Left lung (tissue), 10 donors: ENCODE data around the gene HAAO. TPM values are rescaled to one million over a fixed set of nuclear protein-coding genes. Genes with fewer than 3 reads are reported as not detected.

Source experiments
- ATAC-seq: fragments of 200-7000 bp; cut with Tn5 transposase; one replicate; pipeline ENCODE4 v1.9.1; 2020; ENCODE audit warnings: moderate library complexity
- DNase-seq, 4 donors: peaks; one replicate each; pipeline ENCODE4 v3.0.0-alpha.2; 2013 to 2020
- H3K27ac ChIP-seq, 2 donors: fragments of 200-600 bp; sonication (generic) in 1 of 2; one replicate each; pipeline versions ENCODE4 v1.5.0 to v1.8.0; 2020 to 2021
- H3K27me3 ChIP-seq, 2 donors: fragments of 200-600 bp; sonication (generic) in 1 of 2; one replicate each; pipeline versions ENCODE4 v1.5.0 to v1.8.0; 2020 to 2021
- H3K36me3 ChIP-seq, 2 donors: fragments of 200-600 bp; sonication (generic) in 1 of 2; one replicate each; pipeline versions ENCODE4 v1.5.0 to v1.8.0; 2020 to 2021
- H3K4me1 ChIP-seq, 2 donors: fragments of 200-600 bp; one replicate each; pipeline ENCODE4 v1.8.0; 2021
- H3K4me3 ChIP-seq, 2 donors: fragments of 200-600 bp; sonication (generic) in 1 of 2; one replicate each; pipeline versions ENCODE4 v1.5.0 to v1.8.0; 2020 to 2021; ENCODE audit warnings: mild to moderate bottlenecking in 1 of 2
- H3K9me3 ChIP-seq, 2 donors: fragments of 200-600 bp; sonication (generic) in 1 of 2; one replicate each; pipeline versions ENCODE4 v1.5.0 to v1.8.0; 2020 to 2021
- intact Hi-C, 2 donors: fragments of 100-400 bp; cut with DNase I; formaldehyde crosslinking; loops; one replicate each; pipeline versions ENCODE4 v1.11.2 to v1.14.2; 2022
- polyA plus RNA-seq, 6 donors: library from polyadenylated mRNA; unstranded; fragments of 120-200 nt; gene quantifications; one replicate each; pipeline ENCODE4 v1.2.1, GENCODE V29; 2013; ENCODE audit not compliant: insufficient read length in 6 of 6
- total RNA-seq, 2 donors: library from RNA; stranded (reverse); fragmentation: NEBNext Ultra II Directional; extraction: Animal tissue kit (Norgen Biotek cat#: 25700); gene quantifications; one replicate each; pipeline ENCODE4 v1.2.1, GENCODE V29; 2021
- TF ChIP-seq, protein P1 (sequence below), 2 donors: fragments of 200-600 bp; sonication (generic) in 1 of 2; IDR thresholded peaks; one replicate each; pipeline versions ENCODE4 v1.5.0 to v1.8.0; 2021; ENCODE audit warnings: antibody characterized with exemption in 2 of 2
- donor health status: DM: no; HTN: yes; CAD: no.
- donor health status: DM: no; HTN: no; CAD: no.

HAAO gene
- total and polyA plus RNA-seq, 8 donors: 6.2 to 32.8 (median 28.3) TPM

DNA sequence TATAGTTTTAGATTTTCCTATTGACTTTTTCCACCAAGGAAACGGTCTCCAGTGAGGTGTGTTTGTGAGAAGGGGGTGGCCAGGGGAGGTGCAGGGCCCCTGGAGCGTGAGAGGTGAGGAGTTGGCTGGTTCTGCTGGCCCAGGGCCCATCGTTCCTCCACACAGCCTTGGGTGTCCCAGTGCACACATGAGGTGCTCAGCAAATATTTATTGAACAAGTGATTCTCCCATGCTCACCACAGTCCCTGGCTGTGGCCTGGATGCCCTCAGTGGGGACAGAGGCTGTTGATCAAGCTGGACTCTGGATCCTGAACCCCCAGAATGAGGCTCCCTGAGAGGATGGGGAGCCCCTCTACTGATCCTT lies 5.0 kb downstream of the HAAO start:
- TF ChIP-seq, protein P1, sequence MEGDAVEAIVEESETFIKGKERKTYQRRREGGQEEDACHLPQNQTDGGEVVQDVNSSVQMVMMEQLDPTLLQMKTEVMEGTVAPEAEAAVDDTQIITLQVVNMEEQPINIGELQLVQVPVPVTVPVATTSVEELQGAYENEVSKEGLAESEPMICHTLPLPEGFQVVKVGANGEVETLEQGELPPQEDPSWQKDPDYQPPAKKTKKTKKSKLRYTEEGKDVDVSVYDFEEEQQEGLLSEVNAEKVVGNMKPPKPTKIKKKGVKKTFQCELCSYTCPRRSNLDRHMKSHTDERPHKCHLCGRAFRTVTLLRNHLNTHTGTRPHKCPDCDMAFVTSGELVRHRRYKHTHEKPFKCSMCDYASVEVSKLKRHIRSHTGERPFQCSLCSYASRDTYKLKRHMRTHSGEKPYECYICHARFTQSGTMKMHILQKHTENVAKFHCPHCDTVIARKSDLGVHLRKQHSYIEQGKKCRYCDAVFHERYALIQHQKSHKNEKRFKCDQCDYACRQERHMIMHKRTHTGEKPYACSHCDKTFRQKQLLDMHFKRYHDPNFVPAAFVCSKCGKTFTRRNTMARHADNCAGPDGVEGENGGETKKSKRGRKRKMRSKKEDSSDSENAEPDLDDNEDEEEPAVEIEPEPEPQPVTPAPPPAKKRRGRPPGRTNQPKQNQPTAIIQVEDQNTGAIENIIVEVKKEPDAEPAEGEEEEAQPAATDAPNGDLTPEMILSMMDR (IDR thresholded peaks at IDR 0.05): no peak
- peaks cover 0 to 1% of the 10 kb centered on the region in 2 donors for H3K27me3 ChIP-seq
- intact Hi-C loops: no loop called here

DNA sequence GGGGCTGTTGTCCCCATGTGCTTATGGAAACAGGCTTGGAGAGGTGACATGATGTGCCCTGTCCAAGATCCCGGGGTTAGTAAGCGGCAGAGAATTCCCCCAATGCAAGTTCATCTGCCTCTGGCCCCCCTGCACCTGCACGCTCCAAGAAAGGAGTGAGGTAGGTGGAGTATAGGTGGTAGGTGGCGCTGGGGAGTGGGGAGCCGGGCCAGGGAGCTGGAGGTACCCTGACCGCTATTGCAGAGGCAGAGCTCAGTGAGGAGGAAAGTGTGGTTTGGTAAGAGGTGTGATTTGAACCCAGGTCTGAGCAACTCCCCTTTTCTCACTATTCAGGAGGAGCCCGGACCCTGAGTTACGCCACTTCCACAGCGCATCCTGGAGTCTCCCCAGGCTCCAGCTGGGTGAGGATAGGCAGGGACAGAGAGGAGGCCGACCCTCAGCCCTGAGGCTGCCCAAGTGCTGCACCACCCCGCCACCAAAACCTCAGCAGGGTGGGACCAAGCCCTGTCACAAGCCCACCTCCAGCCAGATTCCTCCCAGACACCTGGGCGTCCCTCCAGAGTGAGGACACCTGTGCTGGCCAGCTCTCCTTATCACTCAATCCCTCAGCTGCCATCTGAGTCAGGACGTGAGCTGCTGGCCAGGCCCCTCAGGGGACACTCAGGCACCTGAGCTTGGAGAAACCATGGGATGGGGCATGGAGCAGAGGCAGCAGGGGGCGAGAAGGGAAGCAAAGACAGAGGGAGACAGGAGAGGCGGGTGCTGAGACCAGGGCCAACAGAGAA lies 5.6 kb downstream of the HAAO start:
- no peak overlapping the region for H3K27ac ChIP-seq
- peaks cover 0 to 1% of the 10 kb centered on the region in 2 donors for H3K4me1 ChIP-seq
- no peaks in the 10 kb centered on the region for H3K9me3 ChIP-seq
- H3K4me3 ChIP-seq: no peak overlapping the region
- TF ChIP-seq, protein P1 (IDR thresholded peaks at IDR 0.05): no peak
- DNase-seq: no peak
- H3K27me3 ChIP-seq: no peaks in the 10 kb centered on the region
- no peak for ATAC-seq
- intact Hi-C loops: no loop called here
- H3K36me3 ChIP-seq: no peaks in the 10 kb centered on the region

More for the DNA sequence above, 5.0 kb downstream of the HAAO start:
- no peak for DNase-seq
- Histone ChIP-seq H3K27ac (no peak overlapping the region), H3K4me1 (peaks cover 0 to 4% of the 10 kb centered on the region in 2 donors), H3K9me3 (no peaks in the 10 kb centered on the region), H3K36me3 (no peaks in the 10 kb centered on the region), H3K4me3 (no peak overlapping the region)
- no peak for ATAC-seq

DNA sequence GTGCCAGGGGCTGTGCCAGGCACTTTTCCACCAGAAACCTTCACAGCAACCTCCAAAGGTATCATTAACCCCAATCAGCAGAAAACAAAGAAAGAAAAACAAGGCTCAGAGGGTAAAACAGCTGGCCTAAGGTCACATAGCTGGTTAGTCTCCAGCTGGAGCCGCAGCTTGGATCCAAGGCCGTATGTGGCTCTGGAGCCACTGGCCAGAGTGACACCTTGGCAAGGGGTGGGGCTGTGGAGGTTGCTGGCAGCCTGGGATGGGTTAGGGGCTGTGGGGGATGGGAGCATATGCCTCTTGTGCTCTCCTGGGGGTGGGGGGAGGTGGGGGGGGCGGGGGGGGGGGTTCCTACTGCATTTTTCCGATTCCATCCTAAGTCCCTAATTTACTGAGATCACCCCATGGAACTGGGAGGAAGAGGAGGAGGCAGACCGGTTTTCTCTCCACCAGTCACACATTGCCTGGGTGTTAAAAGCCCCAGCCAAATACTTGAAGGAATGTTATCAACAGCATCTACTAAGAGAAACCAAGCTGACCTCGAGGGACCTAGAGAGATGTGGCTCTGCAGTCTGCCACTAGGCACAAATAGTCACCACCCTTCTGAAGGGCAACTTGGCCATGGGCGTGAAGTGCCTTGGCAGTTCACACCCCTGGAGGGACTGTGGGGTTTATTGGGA lies 8.0 kb downstream of the HAAO start:
- H3K4me3 ChIP-seq: no peak overlapping the region
- TF ChIP-seq, protein P1 (IDR thresholded peaks at IDR 0.05): no peak
- no peaks in the 10 kb centered on the region for H3K27me3 ChIP-seq
- no peak overlapping the region for H3K27ac ChIP-seq
- H3K36me3 ChIP-seq: no peaks in the 10 kb centered on the region
- intact Hi-C loops: no loop called here
- H3K4me1 ChIP-seq: no peaks in the 10 kb centered on the region
- no peak for DNase-seq
- H3K9me3 ChIP-seq: peaks cover 0 to 13% of the 10 kb centered on the region in 2 donors
- no peak for ATAC-seq

DNA sequence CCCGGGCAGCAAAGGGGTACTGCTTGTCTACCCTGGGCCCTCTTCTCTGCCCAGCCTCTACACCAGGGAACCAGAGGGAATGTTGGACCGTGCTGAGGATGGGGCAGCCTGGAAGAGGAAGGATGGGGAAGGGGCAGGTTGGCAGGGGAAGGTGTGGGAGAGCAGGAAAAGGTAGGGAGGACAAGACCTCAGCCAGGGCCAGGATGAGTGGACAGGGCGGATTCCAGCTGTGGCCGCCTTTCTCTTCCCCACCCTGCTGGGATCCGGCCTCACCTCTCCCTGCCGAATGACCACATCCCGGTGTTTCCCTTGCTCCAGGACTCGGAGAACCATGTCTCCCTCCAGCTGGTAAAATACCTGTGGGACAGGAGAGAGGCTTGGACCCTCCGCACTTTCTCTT lies 8.9 kb downstream of the HAAO start:
- Histone ChIP-seq H3K36me3 (no peaks in the 10 kb centered on the region), H3K4me1 (no peaks in the 10 kb centered on the region), H3K9me3 (peaks cover 0 to 13% of the 10 kb centered on the region in 2 donors), H3K4me3 (no peak overlapping the region), H3K27me3 (no peaks in the 10 kb centered on the region), H3K27ac (no peak overlapping the region)
- DNase-seq: no peak
- intact Hi-C loops: no loop called here
- TF ChIP-seq, protein P1 (IDR thresholded peaks at IDR 0.05): no peak
- no peak for ATAC-seq

DNA sequence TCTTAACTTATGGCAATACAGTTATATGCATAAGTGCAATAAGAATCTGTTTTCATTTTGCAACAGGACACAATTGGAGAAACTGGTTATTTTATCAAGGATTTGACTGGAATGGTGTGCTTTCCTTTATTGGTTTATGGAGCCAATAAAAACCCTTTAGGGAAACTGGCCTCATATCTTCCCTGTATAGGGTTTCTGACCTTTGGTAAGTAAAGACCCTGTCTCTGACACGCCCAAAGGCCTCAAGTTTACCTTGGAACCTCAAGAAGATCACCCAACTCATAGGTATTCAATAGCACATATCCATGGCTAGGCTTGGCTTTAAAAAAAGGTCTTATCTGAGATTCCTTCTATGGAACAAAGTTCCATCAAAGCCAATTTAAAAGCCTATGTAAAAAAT lies 11.2 kb downstream of the HAAO start:
- intact Hi-C loops: no loop called here
- Histone ChIP-seq H3K27ac (no peak overlapping the region), H3K4me1 (no peaks in the 10 kb centered on the region), H3K9me3 (peaks cover 0 to 19% of the 10 kb centered on the region in 2 donors), H3K36me3 (no peaks in the 10 kb centered on the region), H3K27me3 (no peaks in the 10 kb centered on the region), H3K4me3 (no peak overlapping the region)
- ATAC-seq: no peak
- TF ChIP-seq, protein P1 (IDR thresholded peaks at IDR 0.05): no peak
- DNase-seq: no peak
